PC-3 (cell line): ENCODE data around the gene FAM98B. TPM values are rescaled to one million over a fixed set of nuclear protein-coding genes. Genes with fewer than 3 reads are reported as not detected.

ENCODE experiments used
- ATAC-seq: fragments of 200-7000 bp; cut with Tn5 transposase; 2 replicates; pipeline ENCODE4 v1.9.1; 2020; ENCODE audit warnings: mild to moderate bottlenecking, moderate library complexity
- BruUV-seq: library from RNA; stranded (reverse); fragments of 400-500 nt; replicated peaks from 2 replicates; lab custom pipeline; 2021; lab: Mats Ljungman, UMichigan
- CTCF ChIA-PET: fragments of 300-600 bp; sonication (Branson Sonifier 250); formaldehyde crosslinking; loops from one replicate; lab custom pipeline; 2022; ENCODE audit warnings: antibody characterized with exemption; lab: Charles Lee
- POLR2A ChIA-PET: fragments of 300-600 bp; sonication (Branson Sonifier 250); formaldehyde crosslinking; loops from one replicate; lab custom pipeline; 2022; ENCODE audit warnings: antibody characterized with exemption; ENCODE audit not compliant: unreplicated experiment; lab: Charles Lee
- DNase-seq: peaks from one replicate; pipeline ENCODE4 v3.0.0-alpha.2; 2015
- H2AFZ ChIP-seq: fragments of 300-600 bp; sonication (generic); 2 replicates; pipeline ENCODE4 v1.6.0; 2016; ENCODE audit warnings: antibody characterized with exemption, low read length
- H3F3A ChIP-seq: fragments of 300-600 bp; sonication (generic); one replicate; pipeline ENCODE4 v1.6.0; 2017; ENCODE audit warnings: antibody characterized with exemption, low read length, control low read depth, mild to moderate bottlenecking; ENCODE audit not compliant: unreplicated experiment
- H3K27ac ChIP-seq: fragments of 300-600 bp; sonication (generic); 2 replicates; pipeline ENCODE4 v1.5.1; 2016; ENCODE audit warnings: mild to moderate bottlenecking, low read length
- H3K27me3 ChIP-seq: fragments of 300-600 bp; sonication (generic); 2 replicates; pipeline ENCODE4 v1.6.1; 2016; ENCODE audit warnings: low read length, mixed read lengths
- H3K36me3 ChIP-seq: fragments of 300-600 bp; sonication (generic); 2 replicates; pipeline ENCODE4 v1.6.1; 2016; ENCODE audit warnings: low read depth, mixed run types, low read length, mixed read lengths
- H3K4me1 ChIP-seq: fragments of 300-600 bp; sonication (generic); 2 replicates; pipeline ENCODE4 v1.5.1; 2016; ENCODE audit warnings: low read length; ENCODE audit not compliant: insufficient read depth
- H3K4me2 ChIP-seq: fragments of 300-600 bp; sonication (generic); 2 replicates; pipeline ENCODE4 v1.6.0; 2016; ENCODE audit warnings: low read length
- H3K4me3 ChIP-seq: fragments of 300-600 bp; sonication (generic); 2 replicates; pipeline ENCODE4 v1.5.1; 2016; ENCODE audit warnings: mild to moderate bottlenecking, low read length, mixed read lengths
- H3K79me2 ChIP-seq: fragments of 300-600 bp; sonication (generic); 2 replicates; pipeline ENCODE4 v1.6.1; 2017; ENCODE audit warnings: low read length, mixed read lengths
- H3K9ac ChIP-seq: fragments of 300-600 bp; sonication (generic); 2 replicates; pipeline ENCODE4 v1.6.0; 2016; ENCODE audit warnings: mild to moderate bottlenecking, low read length
- H3K9me2 ChIP-seq: fragments of 300-600 bp; sonication (generic); replicated peaks from 2 replicates; pipeline ENCODE4 v1.6.1; 2016; ENCODE audit warnings: mixed run types, low read length, mixed read lengths
- H3K9me3 ChIP-seq: fragments of 300-600 bp; sonication (generic); 2 replicates; pipeline ENCODE4 v1.6.1; 2016; ENCODE audit warnings: low read length, mixed read lengths
- H4K20me1 ChIP-seq: fragments of 300-600 bp; sonication (generic); 2 replicates; pipeline ENCODE4 v1.6.1; 2016; ENCODE audit warnings: low read length, mixed read lengths
- EZH2 ChIP-seq: fragments of 300-600 bp; sonication (generic); IDR thresholded peaks from one replicate; pipeline ENCODE4 v1.6.1; 2017; ENCODE audit warnings: antibody characterized with exemption, mild to moderate bottlenecking, low read length; ENCODE audit not compliant: unreplicated experiment
- EZH2phosphoT487 ChIP-seq: fragments of 300-600 bp; sonication (generic); IDR thresholded peaks from 2 replicates; pipeline ENCODE4 v1.6.1; 2018; ENCODE audit warnings: mild to moderate bottlenecking, antibody characterized with exemption, low read length, borderline replicate concordance
- intact Hi-C: fragments of 100-400 bp; cut with micrococcal nuclease; formaldehyde crosslinking; loops from 2 replicates; pipeline ENCODE4 v1.9.0; 2023
- total RNA-seq: library from RNA; depleted of rRNA; stranded (reverse); fragments of >200 nt; gene quantifications from 2 replicates; pipeline ENCODE4 v1.2.3, GENCODE V29; 2014
- TF ChIP-seq, protein P1 (sequence below): fragments of 300-600 bp; sonication (generic); conservative IDR thresholded peaks from 2 replicates; pipeline ENCODE4 v1.5.1; 2017; ENCODE audit warnings: antibody characterized with exemption, low read depth, mild to moderate bottlenecking, low read length

Gene FAM98B
- total RNA-seq, 1 experiment from 2014 or later, result 7.8 TPM

DNA sequence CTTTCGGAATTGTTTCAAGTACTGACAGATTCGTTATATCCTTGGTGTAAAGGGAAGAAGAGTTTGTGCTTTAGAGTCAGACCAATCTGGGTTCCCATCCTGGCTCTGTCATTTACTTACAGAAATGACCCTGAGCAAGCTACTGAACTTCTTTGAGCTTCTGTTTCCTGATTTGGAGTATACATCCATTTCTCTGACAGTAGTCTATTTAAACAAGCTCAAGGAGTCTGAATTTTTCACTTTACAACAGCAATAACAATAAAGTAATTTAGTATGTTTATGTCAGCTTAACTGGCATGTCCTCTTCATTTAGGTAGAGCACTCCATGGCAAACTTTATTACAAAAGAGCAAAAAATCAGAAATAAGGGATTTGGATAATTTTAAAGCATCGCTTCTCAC is 27.8 kb downstream of the FAM98B start:
- DNase-seq (no peak), ATAC-seq (no peak)
- Histone ChIP-seq H3K9me2 (no peaks in the 10 kb centered on the region), H4K20me1 (no peaks in the 10 kb centered on the region), H3K4me2 (no peak overlapping the region), H2AFZ (no peak overlapping the region), H3K36me3 (peaks cover 39% of the 10 kb centered on the region; the same call in 1 of the 2 replicates), H3K9ac (no peak overlapping the region), H3F3A (no peaks in the 10 kb centered on the region), H3K27me3 (no peaks in the 10 kb centered on the region), H3K27ac (no peak overlapping the region), H3K79me2 (no peaks in the 10 kb centered on the region), H3K4me3 (no peak overlapping the region), H3K4me1 (no peaks in the 10 kb centered on the region), H3K9me3 (no peaks in the 10 kb centered on the region)
- ChIA-PET POLR2A (no interaction called here), CTCF (no interaction called here)
- intact Hi-C loops, result no loop called here
- no TSS peak for BruUV-seq
- TF ChIP-seq, protein P1, sequence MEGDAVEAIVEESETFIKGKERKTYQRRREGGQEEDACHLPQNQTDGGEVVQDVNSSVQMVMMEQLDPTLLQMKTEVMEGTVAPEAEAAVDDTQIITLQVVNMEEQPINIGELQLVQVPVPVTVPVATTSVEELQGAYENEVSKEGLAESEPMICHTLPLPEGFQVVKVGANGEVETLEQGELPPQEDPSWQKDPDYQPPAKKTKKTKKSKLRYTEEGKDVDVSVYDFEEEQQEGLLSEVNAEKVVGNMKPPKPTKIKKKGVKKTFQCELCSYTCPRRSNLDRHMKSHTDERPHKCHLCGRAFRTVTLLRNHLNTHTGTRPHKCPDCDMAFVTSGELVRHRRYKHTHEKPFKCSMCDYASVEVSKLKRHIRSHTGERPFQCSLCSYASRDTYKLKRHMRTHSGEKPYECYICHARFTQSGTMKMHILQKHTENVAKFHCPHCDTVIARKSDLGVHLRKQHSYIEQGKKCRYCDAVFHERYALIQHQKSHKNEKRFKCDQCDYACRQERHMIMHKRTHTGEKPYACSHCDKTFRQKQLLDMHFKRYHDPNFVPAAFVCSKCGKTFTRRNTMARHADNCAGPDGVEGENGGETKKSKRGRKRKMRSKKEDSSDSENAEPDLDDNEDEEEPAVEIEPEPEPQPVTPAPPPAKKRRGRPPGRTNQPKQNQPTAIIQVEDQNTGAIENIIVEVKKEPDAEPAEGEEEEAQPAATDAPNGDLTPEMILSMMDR, result no peak
- no peak for TF ChIP-seq EZH2
- no peak for TF ChIP-seq EZH2phosphoT487

DNA sequence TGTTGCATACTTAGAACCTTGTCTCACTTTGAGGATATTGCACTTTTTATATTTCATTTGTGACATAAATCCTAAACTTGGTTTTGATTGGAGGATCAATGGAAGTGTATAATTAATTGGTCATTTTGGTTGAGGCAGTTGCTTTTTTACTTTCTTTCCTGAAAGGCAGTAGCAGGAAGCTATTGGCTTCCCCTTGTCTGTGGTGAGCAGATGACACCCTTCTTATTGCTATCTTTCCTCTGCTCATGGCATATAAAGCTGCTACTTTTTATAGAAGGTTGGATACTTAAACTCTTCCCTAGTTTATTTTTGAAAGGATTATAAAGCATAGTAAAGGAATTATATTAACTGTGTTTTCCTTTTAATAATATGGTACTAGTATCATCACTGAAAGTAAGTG is 28.6 kb downstream of the FAM98B start:
- ATAC-seq (no peak), DNase-seq (no peak)
- Histone ChIP-seq H2AFZ (no peak overlapping the region), H4K20me1 (no peaks in the 10 kb centered on the region), H3K4me1 (no peaks in the 10 kb centered on the region), H3K4me3 (no peak overlapping the region), H3K27ac (no peak overlapping the region), H3K9me2 (no peaks in the 10 kb centered on the region), H3K36me3 (peaks cover 31% of the 10 kb centered on the region; the same call in 1 of the 2 replicates), H3K9me3 (no peaks in the 10 kb centered on the region), H3F3A (no peaks in the 10 kb centered on the region), H3K9ac (no peak overlapping the region), H3K4me2 (no peak overlapping the region), H3K79me2 (no peaks in the 10 kb centered on the region), H3K27me3 (no peaks in the 10 kb centered on the region)
- intact Hi-C loops, result no loop called here
- no TSS peak for BruUV-seq
- POLR2A ChIA-PET, result no interaction called here
- CTCF ChIA-PET, result no interaction called here
- TF ChIP-seq EZH2 (no peak), EZH2phosphoT487 (no peak)
- TF ChIP-seq, protein P1, result no peak

- intact Hi-C loops, result no loop called here
- ChIA-PET POLR2A (no interaction called here), CTCF (no interaction called here)
- Histone ChIP-seq H3K36me3 (peaks cover 19% of the 10 kb centered on the region; the same call in 1 of the 2 replicates), H3K9me2 (no peaks in the 10 kb centered on the region), H3K4me2 (no peak overlapping the region), H2AFZ (no peak overlapping the region), H3K4me1 (no peaks in the 10 kb centered on the region), H3K4me3 (no peak overlapping the region), H3K27ac (no peak overlapping the region), H3K9me3 (no peaks in the 10 kb centered on the region), H3K27me3 (no peaks in the 10 kb centered on the region), H4K20me1 (no peaks in the 10 kb centered on the region), H3K79me2 (no peaks in the 10 kb centered on the region), H3F3A (no peaks in the 10 kb centered on the region), H3K9ac (no peak overlapping the region)
- ATAC-seq, result no peak
- TF ChIP-seq EZH2, result no peak
- TF ChIP-seq EZH2phosphoT487, result no peak
- TF ChIP-seq, protein P1, result no peak
- DNase-seq, result no peak
- BruUV-seq, result no TSS peak
Observed at GRCh38 chr15:38486936-38487335, 33.0 kb downstream of the FAM98B start.
